ENCODE data around the gene PRRC2A.

The PRRC2A gene

DNA sequence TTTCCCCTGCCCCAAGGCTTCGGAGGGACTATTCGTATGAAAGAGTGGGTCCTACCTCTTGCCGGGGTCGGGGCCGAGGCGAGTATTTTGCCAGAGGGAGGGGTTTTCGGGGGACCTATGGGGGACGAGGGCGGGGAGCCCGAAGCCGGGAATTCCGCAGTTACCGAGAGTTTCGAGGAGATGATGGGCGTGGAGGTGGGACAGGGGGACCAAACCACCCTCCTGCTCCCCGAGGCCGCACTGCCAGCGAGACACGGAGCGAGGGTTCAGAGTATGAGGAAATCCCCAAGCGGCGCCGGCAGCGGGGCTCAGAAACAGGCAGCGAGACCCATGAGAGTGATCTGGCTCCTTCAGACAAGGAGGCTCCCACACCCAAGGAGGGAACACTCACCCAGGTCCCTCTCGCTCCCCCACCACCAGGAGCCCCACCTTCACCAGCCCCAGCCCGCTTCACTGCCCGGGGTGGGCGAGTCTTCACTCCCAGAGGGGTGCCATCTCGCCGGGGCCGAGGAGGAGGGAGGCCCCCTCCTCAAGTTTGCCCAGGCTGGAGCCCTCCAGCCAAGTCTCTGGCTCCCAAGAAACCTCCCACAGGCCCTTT, 11.3 kb downstream of the PRRC2A start:
- H4K20me1 ChIP-seq (ENCODE audit: insufficient read depth): no peaks in the 10 kb centered on the region
- TF ChIP-seq, protein P1, sequence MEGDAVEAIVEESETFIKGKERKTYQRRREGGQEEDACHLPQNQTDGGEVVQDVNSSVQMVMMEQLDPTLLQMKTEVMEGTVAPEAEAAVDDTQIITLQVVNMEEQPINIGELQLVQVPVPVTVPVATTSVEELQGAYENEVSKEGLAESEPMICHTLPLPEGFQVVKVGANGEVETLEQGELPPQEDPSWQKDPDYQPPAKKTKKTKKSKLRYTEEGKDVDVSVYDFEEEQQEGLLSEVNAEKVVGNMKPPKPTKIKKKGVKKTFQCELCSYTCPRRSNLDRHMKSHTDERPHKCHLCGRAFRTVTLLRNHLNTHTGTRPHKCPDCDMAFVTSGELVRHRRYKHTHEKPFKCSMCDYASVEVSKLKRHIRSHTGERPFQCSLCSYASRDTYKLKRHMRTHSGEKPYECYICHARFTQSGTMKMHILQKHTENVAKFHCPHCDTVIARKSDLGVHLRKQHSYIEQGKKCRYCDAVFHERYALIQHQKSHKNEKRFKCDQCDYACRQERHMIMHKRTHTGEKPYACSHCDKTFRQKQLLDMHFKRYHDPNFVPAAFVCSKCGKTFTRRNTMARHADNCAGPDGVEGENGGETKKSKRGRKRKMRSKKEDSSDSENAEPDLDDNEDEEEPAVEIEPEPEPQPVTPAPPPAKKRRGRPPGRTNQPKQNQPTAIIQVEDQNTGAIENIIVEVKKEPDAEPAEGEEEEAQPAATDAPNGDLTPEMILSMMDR (conservative IDR thresholded peaks at IDR 0.05; ENCODE audit: low read depth, low read length): no peak

DNA sequence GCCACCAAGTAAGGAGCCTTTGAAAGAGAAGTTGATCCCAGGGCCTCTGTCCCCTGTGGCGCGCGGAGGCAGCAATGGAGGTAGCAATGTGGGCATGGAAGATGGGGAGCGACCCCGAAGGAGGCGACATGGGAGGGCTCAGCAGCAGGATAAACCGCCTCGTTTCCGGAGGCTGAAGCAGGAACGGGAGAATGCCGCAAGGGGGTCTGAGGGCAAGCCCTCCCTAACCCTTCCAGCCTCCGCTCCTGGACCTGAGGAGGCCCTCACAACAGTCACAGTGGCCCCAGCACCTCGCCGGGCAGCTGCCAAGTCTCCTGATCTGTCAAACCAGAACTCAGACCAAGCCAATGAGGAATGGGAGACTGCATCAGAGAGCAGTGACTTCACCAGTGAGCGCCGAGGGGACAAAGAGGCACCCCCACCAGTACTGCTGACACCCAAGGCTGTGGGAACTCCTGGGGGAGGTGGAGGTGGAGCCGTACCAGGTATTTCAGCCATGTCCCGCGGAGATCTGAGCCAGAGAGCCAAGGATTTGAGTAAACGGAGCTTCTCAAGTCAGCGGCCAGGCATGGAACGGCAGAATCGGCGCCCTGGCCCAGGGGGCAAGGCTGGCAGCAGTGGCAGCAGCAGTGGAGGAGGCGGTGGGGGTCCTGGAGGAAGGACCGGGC, 11.9 kb downstream of the PRRC2A start:
- Histone ChIP-seq H3K36me3 (ENCODE audit: insufficient read depth) (peaks cover 8% of the 10 kb centered on the region; the same call in 1 of the 2 replicates), H3K4me3 (IDR thresholded peaks at IDR 0.05; ENCODE audit: insufficient read depth, low read depth, low read length) (no peak overlapping the region)

More for the DNA sequence above, 11.3 kb downstream of the PRRC2A start:
- H3K9ac ChIP-seq: no peak overlapping the region
- H3K27me3 ChIP-seq (ENCODE audit: insufficient read depth, low read depth): no peaks in the 10 kb centered on the region
- no peak overlapping the region for H3K4me3 ChIP-seq (IDR thresholded peaks at IDR 0.05; ENCODE audit: insufficient read depth, low read depth, low read length)
- H3K4me2 ChIP-seq: no peak overlapping the region
- H3K4me1 ChIP-seq (ENCODE audit: low read depth, poor library complexity, severe bottlenecking): no peaks in the 10 kb centered on the region
- H3K27ac ChIP-seq: no peak overlapping the region
- H3K79me2 ChIP-seq (ENCODE audit: insufficient read depth, low read depth): no peaks in the 10 kb centered on the region; the same call in 1 of the 2 replicates
- H3K36me3 ChIP-seq (ENCODE audit: insufficient read depth): peaks cover 11% of the 10 kb centered on the region; the same call in 1 of the 2 replicates
- H2AFZ ChIP-seq (ENCODE audit: low read depth): no peak overlapping the region

DNA sequence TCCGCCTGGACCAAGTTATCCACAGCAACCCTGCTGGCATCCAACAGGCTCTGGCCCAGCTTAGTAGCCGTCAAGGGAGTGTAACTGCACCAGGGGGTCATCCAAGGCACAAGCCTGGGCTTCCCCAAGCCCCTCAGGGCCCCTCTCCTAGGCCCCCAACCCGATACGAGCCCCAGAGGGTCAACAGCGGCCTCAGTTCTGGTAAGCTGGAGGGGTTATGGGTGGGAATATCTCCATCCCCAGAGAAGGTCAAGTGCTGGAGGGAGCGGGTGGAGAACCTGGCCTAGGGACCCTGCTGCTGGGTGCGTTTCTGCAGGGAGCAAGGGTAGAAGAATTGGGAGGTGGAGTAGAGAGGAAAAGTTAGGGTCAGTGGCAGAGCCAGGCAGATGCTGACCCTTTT, 12.9 kb downstream of the PRRC2A start:
- TF ChIP-seq, protein P1 (conservative IDR thresholded peaks at IDR 0.05; ENCODE audit: low read depth, low read length): no peak
- H3K4me3 ChIP-seq (IDR thresholded peaks at IDR 0.05; ENCODE audit: insufficient read depth, low read depth, low read length): no peak overlapping the region
- no peaks in the 10 kb centered on the region for H3K27me3 ChIP-seq (ENCODE audit: insufficient read depth, low read depth)
- H3K9ac ChIP-seq: no peak overlapping the region
- no peaks in the 10 kb centered on the region for H3K79me2 ChIP-seq (ENCODE audit: insufficient read depth, low read depth)
- no peak overlapping the region for H3K27ac ChIP-seq
- H3K36me3 ChIP-seq (ENCODE audit: insufficient read depth): peaks cover 8% of the 10 kb centered on the region; the same call in 1 of the 2 replicates
- no peak overlapping the region for H2AFZ ChIP-seq (ENCODE audit: low read depth)
- no peaks in the 10 kb centered on the region for H3K4me1 ChIP-seq (ENCODE audit: low read depth, poor library complexity, severe bottlenecking)
- H4K20me1 ChIP-seq (ENCODE audit: insufficient read depth): no peaks in the 10 kb centered on the region
- no peak overlapping the region for H3K4me2 ChIP-seq

More for the DNA sequence above, 11.9 kb downstream of the PRRC2A start:
- Histone ChIP-seq H4K20me1 (ENCODE audit: insufficient read depth) (no peaks in the 10 kb centered on the region), H3K4me2 (no peak overlapping the region), H3K9ac (no peak overlapping the region), H3K4me1 (ENCODE audit: low read depth, poor library complexity, severe bottlenecking) (no peaks in the 10 kb centered on the region), H2AFZ (ENCODE audit: low read depth) (no peak overlapping the region), H3K79me2 (ENCODE audit: insufficient read depth, low read depth) (no peaks in the 10 kb centered on the region), H3K27me3 (ENCODE audit: insufficient read depth, low read depth) (no peaks in the 10 kb centered on the region), H3K27ac (no peak overlapping the region)
- TF ChIP-seq, protein P1 (conservative IDR thresholded peaks at IDR 0.05; ENCODE audit: low read depth, low read length): no peak

DNA sequence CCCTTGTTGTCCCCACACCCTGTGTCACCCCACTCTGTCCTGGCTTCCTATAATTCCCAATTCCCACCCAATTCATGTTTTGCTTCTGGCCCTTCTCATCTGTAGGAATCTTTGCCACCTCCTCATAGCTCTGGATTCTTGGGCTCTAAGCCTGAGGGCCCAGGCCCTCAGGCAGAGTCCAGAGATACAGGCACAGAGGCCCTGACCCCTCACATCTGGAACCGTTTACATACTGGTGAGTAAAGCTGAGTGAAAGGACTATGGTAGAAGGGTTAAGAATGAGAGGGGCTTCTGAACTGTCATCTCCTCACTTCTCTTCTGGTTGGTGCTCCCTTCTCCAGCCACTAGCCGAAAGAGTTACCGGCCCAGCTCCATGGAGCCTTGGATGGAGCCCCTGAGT, 13.6 kb downstream of the PRRC2A start:
- Histone ChIP-seq H3K4me2 (no peak overlapping the region), H3K79me2 (ENCODE audit: insufficient read depth, low read depth) (no peaks in the 10 kb centered on the region), H3K27ac (no peak overlapping the region; the same call in 1 of the 2 replicates), H3K27me3 (ENCODE audit: insufficient read depth, low read depth) (no peaks in the 10 kb centered on the region), H3K4me3 (IDR thresholded peaks at IDR 0.05; ENCODE audit: insufficient read depth, low read depth, low read length) (no peak overlapping the region), H4K20me1 (ENCODE audit: insufficient read depth) (no peaks in the 10 kb centered on the region), H3K36me3 (ENCODE audit: insufficient read depth) (peaks cover 8% of the 10 kb centered on the region; the same call in 1 of the 2 replicates), H3K9ac (no peak overlapping the region), H2AFZ (ENCODE audit: low read depth) (no peak overlapping the region), H3K4me1 (ENCODE audit: low read depth, poor library complexity, severe bottlenecking) (no peaks in the 10 kb centered on the region)
- TF ChIP-seq, protein P1 (conservative IDR thresholded peaks at IDR 0.05; ENCODE audit: low read depth, low read length): no peak
